MM.1S (cell line): ENCODE data around the gene EMX2.

Experiments
- CTCF ChIP-seq: fragments of 300-600 bp; sonication (generic); IDR thresholded peaks from 2 replicates; pipeline ENCODE4 v1.5.1; 2016; ENCODE audit warnings: antibody characterized with exemption, low read length, mixed read lengths
- EZH2 ChIP-seq: fragments of 300-600 bp; sonication (generic); optimal IDR thresholded peaks from 2 replicates; pipeline ENCODE3; 2017; ENCODE audit warnings: low read depth, mild to moderate bottlenecking, antibody characterized with exemption, low read length, mixed read lengths
- EZH2phosphoT487 ChIP-seq: fragments of 300-600 bp; sonication (generic); IDR thresholded peaks from 2 replicates; pipeline ENCODE4 v1.6.1; 2018; ENCODE audit warnings: antibody characterized with exemption, low read length

DNA sequence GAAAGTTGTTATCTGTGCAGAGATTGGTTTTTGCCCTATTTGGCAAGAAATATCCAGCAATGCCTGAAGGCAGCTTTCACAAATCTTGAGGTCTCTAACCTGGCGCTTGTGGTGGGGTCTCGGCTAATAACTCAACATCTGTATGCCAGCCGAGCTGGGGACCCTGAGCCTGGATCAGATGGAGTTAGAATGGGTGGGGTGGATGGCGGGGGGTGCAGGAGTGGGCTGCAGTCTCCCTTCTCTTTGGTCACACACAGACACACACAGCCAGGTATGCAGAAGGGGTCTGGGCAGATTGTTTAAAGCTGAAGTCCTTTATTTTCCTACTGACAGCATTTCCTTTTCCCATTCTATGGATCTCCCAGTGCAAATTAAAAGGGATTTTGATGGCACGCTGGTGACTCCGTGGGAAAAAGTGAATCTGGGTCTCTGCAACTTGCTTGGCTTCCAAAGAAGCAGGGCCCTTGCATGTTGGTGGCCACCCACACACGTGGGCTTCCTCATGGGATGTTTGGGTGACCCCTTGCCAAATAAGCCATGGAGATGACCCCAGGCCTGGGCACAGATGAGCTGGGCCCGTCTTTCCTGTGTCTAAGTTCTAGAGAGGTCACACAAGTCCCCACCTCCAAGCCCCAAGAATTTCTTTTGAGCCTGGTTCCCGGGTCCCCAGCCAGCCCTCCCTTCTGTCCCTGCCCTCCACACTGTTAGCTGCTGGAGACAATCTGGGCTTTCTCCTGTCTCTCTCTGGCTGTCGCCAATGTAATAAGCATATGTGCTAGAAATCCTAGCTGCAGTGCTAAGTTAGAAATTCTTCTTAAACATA, 39.9 kb upstream of the EMX2 start:
- no peak for TF ChIP-seq CTCF
- TF ChIP-seq EZH2, result no peak
- TF ChIP-seq EZH2phosphoT487, result no peak
